Progenitor cell of endocrine pancreas (in vitro differentiated cells): Measurements from ENCODE around the gene FGD1. TPM values are rescaled to one million over a fixed set of nuclear protein-coding genes. Genes with fewer than 3 reads are reported as not detected.

ENCODE experiments used
- DNase-seq: peaks from one replicate; pipeline ENCODE4 v3.0.0; 2021; ENCODE audit warnings: low spot score; ENCODE audit not compliant: unreplicated experiment
- H3K27ac Mint-ChIP-seq: 2 replicates; pipeline ENCODE4 v1.8.0; 2021; ENCODE audit warnings: mild to moderate bottlenecking, moderate library complexity, mixed read lengths
- H3K27me3 Mint-ChIP-seq: 2 replicates; pipeline ENCODE4 v1.8.0; 2021; ENCODE audit warnings: mixed read lengths
- H3K36me3 Mint-ChIP-seq: 2 replicates; pipeline ENCODE4 v1.8.0; 2022; ENCODE audit warnings: mixed read lengths; ENCODE audit not compliant: insufficient read depth
- H3K4me1 Mint-ChIP-seq: 2 replicates; pipeline ENCODE4 v1.8.0; 2021; ENCODE audit warnings: low read depth, mixed read lengths
- H3K4me3 Mint-ChIP-seq: 2 replicates; pipeline ENCODE4 v1.8.0; 2021; ENCODE audit warnings: low read depth, mild to moderate bottlenecking, moderate library complexity, mixed read lengths
- H3K9me3 Mint-ChIP-seq: 2 replicates; pipeline ENCODE4 v1.8.0; 2021; ENCODE audit warnings: low read depth, mixed read lengths
- CTCF ChIP-seq: fragments of 200-600 bp; sonication (generic); IDR thresholded peaks from one replicate; pipeline ENCODE4 v1.5.0; 2021; ENCODE audit warnings: antibody characterized with exemption, mild to moderate bottlenecking; ENCODE audit not compliant: unreplicated experiment
- total RNA-seq: library from RNA; stranded (reverse); gene quantifications from 2 replicates; pipeline ENCODE4 v1.2.1, GENCODE V29; 2021

FGD1 gene
- total RNA-seq, 1 donor from 2014 or later, result 24.7 TPM

GRCh38 chrX:54427837-54428424 is 68.1 kb downstream of the FGD1 start:
- H3K36me3 Mint-ChIP-seq, result no peaks in the 10 kb centered on the region

GRCh38 chrX:54423161-54423888 is 72.7 kb downstream of the FGD1 start:
- Mint-ChIP-seq H3K36me3 (no peaks in the 10 kb centered on the region), H3K27me3 (no peaks in the 10 kb centered on the region), H3K4me1 (peaks cover 2% of the 10 kb centered on the region), H3K27ac (no peak overlapping the region), H3K4me3 (no peak overlapping the region), H3K9me3 (peaks cover 13% of the 10 kb centered on the region)
- DNase-seq, result no peak
- no peak for TF ChIP-seq CTCF

More at GRCh38 chrX:54427837-54428424, 68.1 kb downstream of the FGD1 start:
- TF ChIP-seq CTCF, result no peak
- Mint-ChIP-seq H3K9me3 (peaks cover 12% of the 10 kb centered on the region), H3K27me3 (no peaks in the 10 kb centered on the region), H3K4me3 (no peak overlapping the region), H3K4me1 (no peaks in the 10 kb centered on the region), H3K27ac (no peak overlapping the region)
- no peak for DNase-seq

- Mint-ChIP-seq H3K9me3 (peaks cover 14% of the 10 kb centered on the region), H3K36me3 (peaks cover under 1% of the 10 kb centered on the region), H3K27me3 (no peaks in the 10 kb centered on the region)
Measured at GRCh38 chrX:54422168-54422567, 73.9 kb downstream of the FGD1 start.

GRCh38 chrX:54419559-54420302 is 76.3 kb downstream of the FGD1 start:
- no peak overlapping the region for H3K27ac Mint-ChIP-seq
- no peak overlapping the region for H3K4me3 Mint-ChIP-seq
- peaks cover 4% of the 10 kb centered on the region for H3K4me1 Mint-ChIP-seq
- no peaks in the 10 kb centered on the region for H3K27me3 Mint-ChIP-seq
- H3K9me3 Mint-ChIP-seq, result peaks cover 22% of the 10 kb centered on the region
- no peak for TF ChIP-seq CTCF
- DNase-seq, result no peak
- H3K36me3 Mint-ChIP-seq, result peaks cover 3% of the 10 kb centered on the region

More at GRCh38 chrX:54422168-54422567, 73.9 kb downstream of the FGD1 start:
- Mint-ChIP-seq H3K4me1 (peaks cover 2% of the 10 kb centered on the region), H3K27ac (no peak overlapping the region), H3K4me3 (no peak overlapping the region)
- DNase-seq, result no peak
- no peak for TF ChIP-seq CTCF

- Mint-ChIP-seq H3K27me3 (no peaks in the 10 kb centered on the region), H3K9me3 (peaks cover 14% of the 10 kb centered on the region), H3K4me1 (peaks cover 4% of the 10 kb centered on the region), H3K36me3 (peaks cover 3% of the 10 kb centered on the region), H3K4me3 (no peak overlapping the region), H3K27ac (no peak overlapping the region)
- no peak for DNase-seq
- no peak for TF ChIP-seq CTCF
Measured at GRCh38 chrX:54416965-54417364, 79.1 kb downstream of the FGD1 start.
